ENCODE measurements around the gene FRY. TPM values are rescaled to one million over a fixed set of nuclear protein-coding genes. Genes with fewer than 3 reads are reported as not detected.

Gene FRY
- total and polyA plus RNA-seq, 4 experiments from 2014 or later: 2.3 to 19.2 (median 11.8) TPM

- Mint-ChIP-seq H3K27ac (no peak overlapping the region), H3K9me3 (peaks cover 0 to 3% (median 0%) of the 10 kb centered on the region in 8 donors), H3K4me3 (no peak overlapping the region), H3K36me3 (peaks cover 16 to 27% of the 10 kb centered on the region in 2 donors), H3K27me3 (no peaks in the 10 kb centered on the region), H3K4me1 (no peaks in the 10 kb centered on the region)
- Histone ChIP-seq H3K36me3 (ENCODE audit: insufficient read depth, low read length) (no peaks in the 10 kb centered on the region), H3K27ac (ENCODE audit: low read depth, low read length) (no peak overlapping the region), H3K27me3 (ENCODE audit: insufficient read depth, low read length) (no peaks in the 10 kb centered on the region), H3K4me3 (ENCODE audit: low read length in 2 of 2) (no peak overlapping the region), H3K9me3 (ENCODE audit: control insufficient read depth in 1 of 2, low read length in 2 of 2) (no peaks in the 10 kb centered on the region), H3K4me1 (ENCODE audit: insufficient read depth, low read length) (no peaks in the 10 kb centered on the region)
- intact Hi-C loops (cut with micrococcal nuclease): no loop called here
- ChIA-PET CTCF (ENCODE audit: partially characterized antibody) (no interaction called here), POLR2A (ENCODE audit: partially characterized antibody) (no interaction called here)
- DNase-seq: no peak
Measured at GRCh38 chr13:32134241-32135055, 102.9 kb downstream of the FRY start.

- no peak overlapping the region for H3K27ac Mint-ChIP-seq
- DNase-seq: no peak
- Histone ChIP-seq H3K4me1 (ENCODE audit: insufficient read depth, low read length) (no peaks in the 10 kb centered on the region), H3K36me3 (ENCODE audit: insufficient read depth, low read length) (no peaks in the 10 kb centered on the region), H3K4me3 (ENCODE audit: low read length in 2 of 2) (no peak overlapping the region), H3K27me3 (ENCODE audit: insufficient read depth, low read length) (no peaks in the 10 kb centered on the region), H3K9me3 (ENCODE audit: control insufficient read depth in 1 of 2, low read length in 2 of 2) (no peaks in the 10 kb centered on the region), H3K27ac (ENCODE audit: low read depth, low read length) (no peak overlapping the region)
- no peak overlapping the region for H3K4me3 Mint-ChIP-seq
- H3K4me1 Mint-ChIP-seq: no peaks in the 10 kb centered on the region
- intact Hi-C loops (cut with micrococcal nuclease): no loop called here
- no peaks in the 10 kb centered on the region for H3K27me3 Mint-ChIP-seq
- CTCF ChIA-PET (ENCODE audit: partially characterized antibody): no interaction called here
- H3K9me3 Mint-ChIP-seq: peaks cover 0 to 3% (median 0%) of the 10 kb centered on the region in 8 donors
- peaks cover 16 to 24% of the 10 kb centered on the region in 2 donors for H3K36me3 Mint-ChIP-seq
- POLR2A ChIA-PET (ENCODE audit: partially characterized antibody): no interaction called here
Measured at GRCh38 chr13:32135056-32135390, 103.4 kb downstream of the FRY start.

GRCh38 chr13:32135655-32136054 is 104.1 kb downstream of the FRY start:
- Histone ChIP-seq H3K9me3 (ENCODE audit: control insufficient read depth in 1 of 2, low read length in 2 of 2) (no peaks in the 10 kb centered on the region), H3K4me1 (ENCODE audit: insufficient read depth, low read length) (no peaks in the 10 kb centered on the region), H3K4me3 (ENCODE audit: low read length in 2 of 2) (no peak overlapping the region), H3K36me3 (ENCODE audit: insufficient read depth, low read length) (no peaks in the 10 kb centered on the region), H3K27me3 (ENCODE audit: insufficient read depth, low read length) (no peaks in the 10 kb centered on the region), H3K27ac (ENCODE audit: low read depth, low read length) (no peak overlapping the region)
- intact Hi-C loops (cut with micrococcal nuclease): no loop called here
- H3K9me3 Mint-ChIP-seq: peaks cover 0 to 3% (median 0%) of the 10 kb centered on the region in 8 donors
- POLR2A ChIA-PET (ENCODE audit: partially characterized antibody): no interaction called here
- CTCF ChIA-PET (ENCODE audit: partially characterized antibody): no interaction called here
- no peak for DNase-seq
- no peak overlapping the region for H3K4me3 Mint-ChIP-seq
- H3K27ac Mint-ChIP-seq: no peak overlapping the region
- H3K36me3 Mint-ChIP-seq: peaks cover 17 to 24% of the 10 kb centered on the region in 2 donors
- H3K27me3 Mint-ChIP-seq: no peaks in the 10 kb centered on the region
- no peaks in the 10 kb centered on the region for H3K4me1 Mint-ChIP-seq

GRCh38 chr13:32136061-32136460 is 104.5 kb downstream of the FRY start:
- Histone ChIP-seq H3K27ac (ENCODE audit: low read depth, low read length) (no peak overlapping the region), H3K36me3 (ENCODE audit: insufficient read depth, low read length) (no peaks in the 10 kb centered on the region), H3K27me3 (ENCODE audit: insufficient read depth, low read length) (no peaks in the 10 kb centered on the region), H3K9me3 (ENCODE audit: control insufficient read depth in 1 of 2, low read length in 2 of 2) (no peaks in the 10 kb centered on the region), H3K4me1 (ENCODE audit: insufficient read depth, low read length) (no peaks in the 10 kb centered on the region), H3K4me3 (ENCODE audit: low read length in 2 of 2) (no peak overlapping the region)
- Mint-ChIP-seq H3K27me3 (no peaks in the 10 kb centered on the region), H3K4me3 (no peak overlapping the region), H3K27ac (no peak overlapping the region), H3K4me1 (no peaks in the 10 kb centered on the region), H3K36me3 (peaks cover 17 to 24% of the 10 kb centered on the region in 2 donors), H3K9me3 (peaks cover 0 to 3% (median 0%) of the 10 kb centered on the region in 8 donors)
- ChIA-PET CTCF (ENCODE audit: partially characterized antibody) (no interaction called here), POLR2A (ENCODE audit: partially characterized antibody) (no interaction called here)
- intact Hi-C loops (cut with micrococcal nuclease): no loop called here
- DNase-seq: no peak

- CTCF ChIA-PET (ENCODE audit: partially characterized antibody): interaction anchor here (0.5 kb wide), 1 partner anchor 632 kb away, joined by 3 read pairs; no protein-coding TSS in a partner anchor
- no peaks in the 10 kb centered on the region for H3K27me3 ChIP-seq (ENCODE audit: insufficient read depth, low read length)
- DNase-seq: no peak
- peaks cover 13 to 21% of the 10 kb centered on the region in 2 donors for H3K36me3 Mint-ChIP-seq
- no peaks in the 10 kb centered on the region for H3K9me3 ChIP-seq (ENCODE audit: control insufficient read depth in 1 of 2, low read length in 2 of 2)
- H3K4me3 Mint-ChIP-seq: no peak overlapping the region
- no peaks in the 10 kb centered on the region for H3K4me1 ChIP-seq (ENCODE audit: insufficient read depth, low read length)
- POLR2A ChIA-PET (ENCODE audit: partially characterized antibody): no interaction called here
- H3K27ac Mint-ChIP-seq: no peak overlapping the region
- no peaks in the 10 kb centered on the region for H3K36me3 ChIP-seq (ENCODE audit: insufficient read depth, low read length)
- intact Hi-C loops (cut with micrococcal nuclease): no loop called here
- H3K27me3 Mint-ChIP-seq: no peaks in the 10 kb centered on the region
- no peak overlapping the region for H3K27ac ChIP-seq (ENCODE audit: low read depth, low read length)
- H3K4me1 Mint-ChIP-seq: no peaks in the 10 kb centered on the region
- no peak overlapping the region for H3K4me3 ChIP-seq (ENCODE audit: low read length in 2 of 2)
- H3K9me3 Mint-ChIP-seq: peaks cover 0 to 3% (median 0%) of the 10 kb centered on the region in 8 donors
Measured at GRCh38 chr13:32136716-32137115, 105.1 kb downstream of the FRY start.

GRCh38 chr13:32139251-32139650 is 107.7 kb downstream of the FRY start:
- H3K36me3 Mint-ChIP-seq: peaks cover 6 to 13% of the 10 kb centered on the region in 2 donors
- no peaks in the 10 kb centered on the region for H3K9me3 ChIP-seq (ENCODE audit: control insufficient read depth in 1 of 2, low read length in 2 of 2)

GRCh38 chr13:32140109-32140508 is 108.5 kb downstream of the FRY start:
- no peaks in the 10 kb centered on the region for H3K9me3 Mint-ChIP-seq
- peaks cover 0 to 1% of the 10 kb centered on the region in 2 donors for H3K27me3 Mint-ChIP-seq
- H3K27ac ChIP-seq (ENCODE audit: low read depth, low read length): no peak overlapping the region
- POLR2A ChIA-PET (ENCODE audit: partially characterized antibody): no interaction called here
- no peak overlapping the region for H3K4me3 ChIP-seq (ENCODE audit: low read length in 2 of 2)
- intact Hi-C loops (cut with micrococcal nuclease): loop anchor here (10.0 kb wide), 1 partner anchor 105 kb away; the partner anchor contains the start of gene FRY
- no peak overlapping the region for H3K27ac Mint-ChIP-seq
- CTCF ChIA-PET (ENCODE audit: partially characterized antibody): no interaction called here
- peaks cover 3% of the 10 kb centered on the region for H3K27me3 ChIP-seq (ENCODE audit: insufficient read depth, low read length)
- no peak for DNase-seq
- H3K36me3 ChIP-seq (ENCODE audit: insufficient read depth, low read length): no peaks in the 10 kb centered on the region
- H3K4me3 Mint-ChIP-seq: no peak overlapping the region
- peaks cover 2 to 13% of the 10 kb centered on the region in 2 donors for H3K36me3 Mint-ChIP-seq
- no peaks in the 10 kb centered on the region for H3K4me1 Mint-ChIP-seq
- H3K4me1 ChIP-seq (ENCODE audit: insufficient read depth, low read length): no peaks in the 10 kb centered on the region
- H3K9me3 ChIP-seq (ENCODE audit: control insufficient read depth in 1 of 2, low read length in 2 of 2): no peaks in the 10 kb centered on the region

More at GRCh38 chr13:32139251-32139650, 107.7 kb downstream of the FRY start:
- no peak overlapping the region for H3K4me3 ChIP-seq (ENCODE audit: low read length in 2 of 2)
- no peaks in the 10 kb centered on the region for H3K9me3 Mint-ChIP-seq
- ChIA-PET POLR2A (ENCODE audit: partially characterized antibody) (no interaction called here), CTCF (ENCODE audit: partially characterized antibody) (interaction anchor here (0.6 kb wide), 1 partner anchor 1868 kb away, joined by 3 read pairs; no protein-coding TSS in a partner anchor)
- H3K27me3 ChIP-seq (ENCODE audit: insufficient read depth, low read length): peaks cover 3% of the 10 kb centered on the region
- no peak overlapping the region for H3K4me3 Mint-ChIP-seq
- no peak overlapping the region for H3K27ac ChIP-seq (ENCODE audit: low read depth, low read length)
- H3K27ac Mint-ChIP-seq: no peak overlapping the region
- no peak for DNase-seq
- H3K27me3 Mint-ChIP-seq: no peaks in the 10 kb centered on the region
- H3K36me3 ChIP-seq (ENCODE audit: insufficient read depth, low read length): no peaks in the 10 kb centered on the region
- intact Hi-C loops (cut with micrococcal nuclease): no loop called here
- H3K4me1 Mint-ChIP-seq: no peaks in the 10 kb centered on the region
- H3K4me1 ChIP-seq (ENCODE audit: insufficient read depth, low read length): no peaks in the 10 kb centered on the region

All from CD4-positive, alpha-beta memory T cell (primary cell).